ENCODE results near the gene DOCK10.

DOCK10 gene

DNA sequence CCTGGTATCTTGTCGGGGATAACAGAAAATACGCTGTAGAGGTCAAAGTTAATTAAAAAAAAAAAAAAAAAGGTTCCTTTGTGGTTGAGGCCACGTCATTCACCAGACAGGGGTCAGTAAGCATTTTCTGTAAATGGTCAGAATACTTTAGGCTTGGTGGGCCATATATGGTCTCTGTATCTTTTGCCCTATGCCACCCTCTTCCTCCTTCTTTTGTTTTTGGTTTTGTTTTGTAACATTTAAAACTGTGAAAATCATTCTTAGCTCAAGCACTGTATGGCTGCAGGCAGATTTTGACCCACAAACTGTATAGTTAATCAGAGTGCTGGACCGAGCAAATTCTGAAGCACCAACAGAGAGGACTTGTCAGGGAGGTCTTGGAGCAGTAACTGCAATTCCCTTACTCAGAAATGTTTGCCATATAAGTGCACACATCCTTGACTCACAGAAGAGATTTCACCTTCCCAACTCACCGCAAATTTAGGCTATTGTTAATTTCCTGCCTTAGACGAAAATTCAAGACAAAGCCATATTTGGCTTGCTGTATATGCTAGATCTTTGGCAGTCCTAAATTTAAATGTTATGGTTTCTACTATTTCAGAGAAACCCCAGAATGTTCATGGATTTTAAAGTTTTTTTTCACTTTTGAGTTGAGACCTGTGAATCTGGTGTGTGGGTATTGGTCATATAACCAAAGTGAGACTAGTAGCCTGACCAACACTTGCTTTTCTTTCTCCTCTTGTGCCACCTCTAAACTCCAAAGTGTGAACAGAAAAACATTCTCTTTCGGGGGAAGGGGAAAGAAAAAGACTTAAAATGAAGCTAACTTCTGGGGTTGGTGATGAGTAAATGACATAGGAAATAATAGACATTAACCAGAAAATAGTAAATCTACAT lies 65.4 kb downstream of the DOCK10 start:
- DNase-seq (ENCODE audit: low spot score), result no peak

- DNase-seq (ENCODE audit: low spot score), result no peak
Observed at GRCh38 chr2:224975761-224976160, 66.5 kb downstream of the DOCK10 start.

- no peak for DNase-seq (ENCODE audit: low spot score)
Observed at GRCh38 chr2:224973112-224974016, 68.9 kb downstream of the DOCK10 start.

DNA sequence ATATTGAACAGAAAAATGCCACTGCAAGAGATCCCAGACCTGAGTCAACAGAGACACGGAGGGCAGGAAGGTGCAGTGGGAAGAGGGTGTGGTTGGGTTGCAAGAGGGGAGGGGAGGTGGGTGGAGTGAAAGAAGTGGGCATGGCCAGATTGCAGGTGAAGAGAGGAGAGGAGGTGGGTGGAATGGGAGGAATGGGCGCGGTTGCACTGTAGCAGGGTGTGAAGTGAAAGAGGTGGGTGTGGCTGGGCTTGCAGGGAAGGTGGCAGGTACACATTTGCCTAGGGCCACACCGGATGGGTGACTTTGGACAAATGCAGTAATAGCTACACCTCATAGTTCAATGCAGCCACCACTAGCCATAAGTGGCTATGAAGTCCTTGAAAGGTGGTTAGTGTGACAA lies 71.1 kb downstream of the DOCK10 start:
- no peak for DNase-seq (ENCODE audit: low spot score)

- DNase-seq (ENCODE audit: low spot score), result no peak
Observed at GRCh38 chr2:224970311-224970710, 72.0 kb downstream of the DOCK10 start.

DNA sequence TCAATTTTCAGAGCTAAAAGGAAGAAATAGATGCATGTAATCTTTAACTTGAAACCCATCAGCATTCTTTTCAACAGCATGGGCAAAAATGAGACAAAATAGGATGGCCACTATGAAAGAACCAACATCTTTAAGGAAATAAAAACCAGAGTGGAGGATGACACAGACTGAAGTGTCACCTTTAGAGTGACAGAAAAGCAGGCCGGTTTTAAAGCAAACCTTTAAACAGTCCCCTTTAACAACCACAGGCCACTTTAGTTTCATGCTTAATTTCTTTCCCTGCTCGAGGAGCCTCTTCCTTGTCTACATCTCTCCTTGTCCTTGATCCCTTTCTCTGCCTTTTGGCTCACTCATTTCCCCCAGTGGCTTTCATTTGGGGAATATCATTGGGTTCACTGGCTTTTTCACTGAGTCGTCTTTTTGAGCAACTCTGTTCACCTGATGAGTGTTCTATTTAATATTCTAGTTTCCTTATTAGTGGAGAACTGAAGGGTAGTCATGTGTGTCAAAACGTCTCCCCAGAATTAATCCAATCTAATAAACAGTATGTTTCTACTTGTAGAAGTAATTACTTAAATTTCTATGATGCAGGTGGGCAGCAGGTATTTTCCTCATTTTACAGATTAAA lies 72.5 kb downstream of the DOCK10 start:
- DNase-seq (ENCODE audit: low spot score), result no peak

- no peak for DNase-seq (ENCODE audit: low spot score)
Observed at GRCh38 chr2:224969095-224969494, 73.2 kb downstream of the DOCK10 start.

- no peak for DNase-seq (ENCODE audit: low spot score)
Observed at GRCh38 chr2:224968051-224968450, 74.2 kb downstream of the DOCK10 start.

DNA sequence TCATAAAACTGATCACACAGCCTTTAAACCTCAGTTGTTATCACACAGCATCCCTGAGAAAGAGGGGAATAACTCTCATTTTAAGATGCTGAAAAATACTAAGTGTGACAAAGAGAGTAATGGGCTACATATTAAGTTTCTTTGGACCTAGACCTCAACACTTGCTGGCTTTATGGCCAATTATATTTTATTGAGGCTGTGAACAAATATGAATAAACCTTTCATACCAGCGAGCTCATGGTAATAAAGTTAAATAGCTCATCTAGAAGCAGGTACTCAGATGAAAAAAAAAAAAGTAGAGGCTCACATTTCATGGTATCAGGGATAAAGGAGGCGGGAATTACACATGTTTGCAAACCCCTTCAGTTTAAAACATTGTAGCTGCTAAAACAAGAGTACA lies 75.7 kb downstream of the DOCK10 start:
- DNase-seq (ENCODE audit: low spot score), result no peak

- DNase-seq (ENCODE audit: low spot score), result no peak
Observed at GRCh38 chr2:224959556-224959955, 82.7 kb downstream of the DOCK10 start.

DNA sequence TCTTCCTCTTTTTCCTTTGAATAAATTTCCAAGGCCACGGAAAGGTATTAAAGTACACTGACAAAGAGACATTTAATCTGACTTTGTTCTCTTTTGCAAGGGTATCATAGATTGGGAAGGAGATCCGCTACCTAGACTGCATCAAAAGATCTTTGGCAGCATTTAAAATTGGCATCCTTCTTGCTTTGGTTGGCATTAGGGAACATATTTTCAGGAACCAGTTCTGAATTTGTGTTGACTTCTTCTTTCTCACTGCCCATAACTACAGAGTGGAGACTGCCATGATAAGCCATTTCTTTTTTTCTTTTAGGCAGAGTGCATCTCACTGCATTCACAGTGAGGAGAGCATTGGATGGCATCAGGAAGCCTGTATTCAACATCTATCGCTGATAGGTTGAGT lies 83.4 kb downstream of the DOCK10 start:
- no peak for DNase-seq (ENCODE audit: low spot score)

DNA sequence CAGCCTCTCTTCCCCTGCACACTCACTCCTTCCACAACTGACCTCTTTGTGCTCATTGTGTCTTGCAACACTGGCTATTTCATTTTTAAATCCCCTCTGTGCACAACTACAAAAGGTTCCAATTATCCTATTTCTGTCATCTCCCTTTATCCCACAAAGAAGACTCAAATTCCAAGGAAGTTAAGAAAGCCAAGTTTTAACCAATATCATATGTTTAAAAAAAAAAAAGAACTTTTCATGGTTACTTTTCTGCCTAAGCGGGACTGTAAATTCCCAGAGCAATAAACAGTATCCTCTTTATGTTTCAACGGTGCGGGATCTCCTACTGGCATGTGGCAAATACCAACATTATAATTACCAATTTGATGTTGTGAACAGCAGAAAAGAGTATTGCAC lies 83.8 kb downstream of the DOCK10 start:
- no peak for DNase-seq (ENCODE audit: low spot score)

DNA sequence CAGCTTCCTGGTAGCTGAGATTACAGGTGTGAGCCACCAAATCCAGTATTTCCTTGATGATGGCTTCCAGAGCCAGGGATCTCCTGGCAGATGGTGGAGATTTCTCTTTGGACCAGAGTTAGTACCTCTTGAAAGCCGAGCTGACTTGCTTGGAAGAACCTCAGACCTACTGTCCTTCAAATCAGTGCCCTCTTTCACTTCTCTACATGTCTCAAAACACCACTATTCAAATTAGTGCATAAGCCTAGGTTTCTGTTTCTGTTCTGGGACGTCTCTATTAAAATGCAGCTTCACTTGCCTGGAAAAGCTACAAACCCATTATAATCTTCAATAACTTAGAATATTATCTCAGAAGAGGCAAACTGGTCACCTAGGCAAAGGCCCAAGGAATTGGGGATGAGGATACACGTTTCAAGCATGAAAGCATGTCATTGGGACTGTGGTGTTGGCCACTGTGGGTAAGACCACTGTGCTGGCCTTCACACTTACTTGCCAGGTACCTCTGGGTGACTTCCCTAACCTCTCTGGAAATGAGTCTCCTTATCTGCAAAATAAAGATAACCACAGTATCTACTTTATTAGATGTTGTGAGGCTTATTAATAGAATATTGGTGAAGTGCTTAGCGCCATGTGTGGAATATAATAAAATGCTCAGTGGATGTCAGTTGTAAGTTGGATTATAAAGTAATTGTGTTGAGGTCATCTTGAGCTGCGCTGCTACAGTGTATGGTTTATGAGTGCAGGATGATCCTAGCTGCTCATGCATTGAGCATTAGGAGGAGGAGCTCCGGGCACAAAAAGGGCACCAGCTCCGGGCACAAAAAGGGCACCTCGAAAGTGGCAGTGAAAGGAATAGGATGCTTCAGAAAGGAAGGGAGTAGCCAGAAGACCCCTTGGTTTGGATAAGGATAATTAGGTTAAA lies 84.5 kb downstream of the DOCK10 start:
- no peak for DNase-seq (ENCODE audit: low spot score)

DNA sequence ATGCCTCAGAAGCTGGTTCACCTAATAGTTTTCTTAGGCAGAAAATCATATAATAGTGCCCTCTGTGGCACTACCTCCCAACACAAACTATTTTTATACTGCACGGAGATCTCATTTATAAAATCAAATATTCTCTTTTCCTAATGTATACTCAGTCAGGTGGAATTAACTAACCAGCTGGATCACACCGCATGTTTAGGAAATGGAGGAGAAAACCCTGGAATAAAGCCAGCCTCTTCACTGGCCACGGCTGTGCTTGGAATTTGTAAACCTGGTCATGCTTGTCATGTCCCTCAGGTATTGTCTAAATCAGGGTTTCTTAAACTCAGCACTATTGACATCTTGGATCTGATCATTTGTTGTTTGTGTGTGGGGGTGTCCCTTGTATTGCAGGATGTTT lies 85.6 kb downstream of the DOCK10 start:
- DNase-seq (ENCODE audit: low spot score), result no peak

DNA sequence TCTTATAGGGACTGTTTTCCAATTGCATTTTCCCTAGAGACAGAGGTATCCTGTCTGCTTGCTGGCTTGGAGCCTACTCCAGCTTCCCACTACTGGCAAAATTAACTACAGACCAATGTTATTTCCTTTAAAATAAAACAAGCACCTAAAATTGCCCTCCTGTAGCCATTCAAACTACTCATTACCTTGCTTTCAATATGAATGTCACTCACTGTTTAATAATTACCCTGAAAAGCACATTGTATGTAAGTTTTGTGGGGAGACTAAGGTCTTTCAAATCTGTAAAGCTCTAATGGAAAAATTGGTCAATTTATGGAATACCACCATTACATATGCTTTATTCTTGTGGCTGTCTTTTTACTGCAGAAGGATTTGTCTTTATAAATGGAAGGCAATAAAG lies 87.3 kb downstream of the DOCK10 start:
- DNase-seq (ENCODE audit: low spot score), result no peak

DNA sequence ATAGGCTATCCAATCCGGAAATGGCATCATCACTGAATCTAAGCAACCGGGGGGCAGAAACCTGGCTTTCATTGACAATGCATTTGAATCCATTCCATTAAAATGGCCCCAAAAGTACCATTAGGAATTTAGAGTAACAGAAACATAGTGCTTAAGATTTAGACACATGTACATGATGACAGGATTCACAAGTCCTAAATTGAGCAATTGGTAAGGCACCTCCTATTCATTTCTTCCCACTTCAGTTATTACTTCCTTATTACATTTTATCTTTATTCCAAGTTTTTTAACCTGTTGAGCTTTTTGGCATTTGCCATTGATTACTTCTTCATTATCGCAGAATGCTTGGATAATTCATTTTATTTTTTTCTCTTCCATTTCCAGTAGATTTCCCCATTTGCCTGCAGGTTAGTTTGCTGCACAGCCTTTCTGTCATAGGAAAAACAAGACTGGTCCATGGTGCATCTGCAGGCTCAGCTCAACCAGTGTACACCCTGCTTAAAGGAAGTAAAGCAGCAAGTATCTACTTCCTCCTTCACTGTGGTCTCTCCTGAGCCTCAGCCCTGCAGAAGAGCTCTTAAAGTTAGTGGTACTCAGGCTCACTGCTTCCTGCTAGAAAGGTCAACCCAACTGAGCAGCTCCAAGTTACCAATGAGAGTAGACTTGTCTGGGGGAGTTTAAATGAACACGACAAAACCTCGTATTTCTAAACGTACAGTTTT lies 89.2 kb downstream of the DOCK10 start:
- no peak for DNase-seq (ENCODE audit: low spot score)

DNA sequence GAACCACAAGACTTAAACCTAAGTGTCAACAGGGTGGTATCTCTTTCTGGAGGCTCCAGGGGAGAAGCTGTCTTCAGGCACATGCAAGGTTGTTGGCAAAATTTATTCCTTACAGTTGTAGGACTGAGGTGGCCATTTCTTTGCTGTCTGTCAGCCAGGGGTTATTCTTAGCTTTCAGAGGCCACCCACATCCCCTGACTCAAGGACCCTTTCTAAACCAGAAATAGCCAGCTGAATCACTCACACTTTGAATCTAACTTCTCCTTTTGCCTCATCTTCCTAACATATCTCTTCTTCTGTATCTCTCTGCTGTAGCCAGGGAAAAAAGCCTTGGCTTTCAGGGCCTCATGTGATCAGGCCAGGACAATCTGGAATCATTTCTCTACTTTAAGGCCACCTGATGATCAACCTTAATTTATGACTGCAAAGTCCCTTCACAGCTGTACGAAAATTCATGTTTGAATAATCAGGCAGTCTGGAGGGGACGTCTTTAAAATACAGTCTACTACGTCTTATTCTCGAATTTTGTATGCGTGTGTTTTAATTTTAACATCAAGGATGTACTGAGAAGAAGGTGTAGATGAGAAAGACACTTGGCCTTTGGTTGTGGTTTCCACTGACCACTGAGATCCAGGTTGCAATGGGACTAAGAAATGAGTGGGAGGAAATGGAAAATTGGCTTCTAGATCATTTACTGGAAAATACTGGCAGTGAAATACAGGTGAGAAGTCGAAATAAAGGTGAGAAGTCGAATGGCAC lies 90.4 kb downstream of the DOCK10 start:
- no peak for DNase-seq (ENCODE audit: low spot score)

GRCh38 chr2:224948859-224949258 lies 93.4 kb downstream of the DOCK10 start:
- DNase-seq (ENCODE audit: low spot score), result no peak

- DNase-seq (ENCODE audit: low spot score), result no peak
Observed at GRCh38 chr2:224948005-224948404, 94.3 kb downstream of the DOCK10 start.

DNA sequence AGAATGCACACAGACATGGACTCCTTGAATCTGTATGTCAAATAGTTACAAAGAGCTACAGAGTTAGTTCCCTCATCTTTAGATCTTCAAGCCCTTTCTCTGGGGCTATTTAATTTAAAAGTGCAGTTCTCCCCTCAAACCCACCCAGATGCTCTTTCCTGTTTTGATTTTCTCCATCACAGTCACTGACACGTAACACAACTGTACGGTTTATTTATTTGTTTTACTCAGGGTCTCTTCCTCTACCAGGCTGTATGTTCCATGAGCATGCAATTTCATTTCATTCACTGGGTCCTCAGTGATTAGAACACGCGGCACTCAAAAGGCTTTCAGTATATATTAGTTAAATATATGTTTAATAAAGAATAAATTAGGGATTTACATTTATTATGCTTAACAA lies 94.7 kb downstream of the DOCK10 start:
- no peak for DNase-seq (ENCODE audit: low spot score)

Measured in putamen (tissue), 1 donor.